Ascending aorta (tissue), 2 donors: ENCODE results near the gene LETM1. TPM values are rescaled to one million over a fixed set of nuclear protein-coding genes. Genes with fewer than 3 reads are reported as not detected.

Source experiments
- DNase-seq, 2 donors: peaks; one replicate each; pipeline ENCODE4 v3.0.0-alpha.2; 2019; ENCODE audit warnings: low spot score in 2 of 2
- H3K27ac ChIP-seq, 2 donors: fragments of 200-600 bp; sonication (generic); one replicate each; pipeline ENCODE4 v1.5.1; 2016 to 2017; ENCODE audit warnings: mild to moderate bottlenecking in 1 of 2
- H3K27me3 ChIP-seq: fragments of 200-600 bp; sonication (generic); one replicate; pipeline ENCODE4 v1.5.1; 2017
- H3K36me3 ChIP-seq, 2 donors: fragments of 200-600 bp; sonication (generic); one replicate each; pipeline ENCODE4 v1.5.1; 2016
- H3K4me1 ChIP-seq, 2 donors: fragments of 200-600 bp; sonication (generic); one replicate each; pipeline ENCODE4 v1.5.1; 2016 to 2017; ENCODE audit warnings: mild to moderate bottlenecking in 1 of 2
- H3K4me3 ChIP-seq, 2 donors: fragments of 200-600 bp; sonication (generic); one replicate each; pipeline ENCODE4 v1.5.1; 2016 to 2017; ENCODE audit warnings: mild to moderate bottlenecking in 1 of 2
- H3K9me3 ChIP-seq, 2 donors: fragments of 200-600 bp; sonication (generic); one replicate each; pipeline ENCODE4 v1.5.1; 2016
- CTCF ChIP-seq, 3 experiments: fragments of 200-600 bp in 2 of 3; fragments of 450-650 bp in 1 of 3; sonication (generic) in 2 of 3; IDR thresholded peaks; one replicate each; pipeline ENCODE4 v1.5.1; 2016 to 2019; ENCODE audit warnings: antibody characterized with exemption in 3 of 3, mild to moderate bottlenecking in 1 of 3, moderate library complexity in 1 of 3
- intact Hi-C: fragments of 100-400 bp; cut with DNase I; formaldehyde crosslinking; loops from one replicate; pipeline ENCODE4 v1.15.1; 2023
- total RNA-seq: library from RNA; depleted of rRNA; stranded (reverse); fragments of >200 nt; gene quantifications from one replicate; pipeline ENCODE4 v1.1.0, GENCODE V29; 2016

The LETM1 gene
- total RNA-seq, 1 donor from 2014 or later = 37.7 TPM

- no peak for TF ChIP-seq CTCF (IDR thresholded peaks at IDR 0.05)
- intact Hi-C loops = no loop called here
- no peaks in the 10 kb centered on the region for H3K4me1 ChIP-seq
- H3K36me3 ChIP-seq = peaks cover 10 to 17% of the 10 kb centered on the region in 2 donors
- H3K27me3 ChIP-seq = no peaks in the 10 kb centered on the region
- no peak overlapping the region for H3K27ac ChIP-seq
- DNase-seq = no peak
- H3K4me3 ChIP-seq = no peak overlapping the region
- no peaks in the 10 kb centered on the region for H3K9me3 ChIP-seq
Observed at GRCh38 chr4:1808396-1808795, 47.6 kb downstream of the LETM1 start.

GRCh38 chr4:1807332-1807777 lies 48.6 kb downstream of the LETM1 start:
- intact Hi-C loops = no loop called here
- no peaks in the 10 kb centered on the region for H3K9me3 ChIP-seq
- no peak for DNase-seq
- no peak overlapping the region for H3K4me3 ChIP-seq
- H3K4me1 ChIP-seq = no peaks in the 10 kb centered on the region
- no peaks in the 10 kb centered on the region for H3K27me3 ChIP-seq
- peaks cover 5 to 6% of the 10 kb centered on the region in 2 donors for H3K36me3 ChIP-seq
- no peak for TF ChIP-seq CTCF (IDR thresholded peaks at IDR 0.05)
- no peak overlapping the region for H3K27ac ChIP-seq

GRCh38 chr4:1806596-1807331 lies 49.2 kb downstream of the LETM1 start:
- H3K9me3 ChIP-seq = no peaks in the 10 kb centered on the region
- H3K27ac ChIP-seq = no peak overlapping the region
- peaks cover 5 to 6% of the 10 kb centered on the region in 2 donors for H3K36me3 ChIP-seq
- H3K4me1 ChIP-seq = no peaks in the 10 kb centered on the region
- intact Hi-C loops = no loop called here
- H3K27me3 ChIP-seq = no peaks in the 10 kb centered on the region
- no peak overlapping the region for H3K4me3 ChIP-seq
- DNase-seq = no peak
- TF ChIP-seq CTCF (IDR thresholded peaks at IDR 0.05) = no peak

GRCh38 chr4:1806223-1806564 lies 49.8 kb downstream of the LETM1 start:
- DNase-seq = no peak
- Histone ChIP-seq H3K36me3 (peaks cover 2 to 5% of the 10 kb centered on the region in 2 donors), H3K27me3 (no peaks in the 10 kb centered on the region), H3K4me3 (no peak overlapping the region), H3K4me1 (no peaks in the 10 kb centered on the region), H3K9me3 (no peaks in the 10 kb centered on the region), H3K27ac (no peak overlapping the region)
- intact Hi-C loops = no loop called here
- no peak for TF ChIP-seq CTCF (IDR thresholded peaks at IDR 0.05)

GRCh38 chr4:1805493-1806222 lies 50.3 kb downstream of the LETM1 start:
- intact Hi-C loops = no loop called here
- no peak for DNase-seq
- Histone ChIP-seq H3K4me3 (no peak overlapping the region), H3K4me1 (no peaks in the 10 kb centered on the region), H3K27me3 (no peaks in the 10 kb centered on the region), H3K9me3 (no peaks in the 10 kb centered on the region), H3K36me3 (peaks cover 0 to 3% of the 10 kb centered on the region in 2 donors), H3K27ac (no peak overlapping the region)
- no peak for TF ChIP-seq CTCF (IDR thresholded peaks at IDR 0.05)
